ENCODE results near the gene OSTN. TPM values are rescaled to one million over a fixed set of nuclear protein-coding genes. Genes with fewer than 3 reads are reported as not detected.

The OSTN gene
- total RNA-seq (not detected), polyA plus RNA-seq (under 1 TPM in 1 of 2 donors, not detected in 1; 0.70 TPM)

DNA sequence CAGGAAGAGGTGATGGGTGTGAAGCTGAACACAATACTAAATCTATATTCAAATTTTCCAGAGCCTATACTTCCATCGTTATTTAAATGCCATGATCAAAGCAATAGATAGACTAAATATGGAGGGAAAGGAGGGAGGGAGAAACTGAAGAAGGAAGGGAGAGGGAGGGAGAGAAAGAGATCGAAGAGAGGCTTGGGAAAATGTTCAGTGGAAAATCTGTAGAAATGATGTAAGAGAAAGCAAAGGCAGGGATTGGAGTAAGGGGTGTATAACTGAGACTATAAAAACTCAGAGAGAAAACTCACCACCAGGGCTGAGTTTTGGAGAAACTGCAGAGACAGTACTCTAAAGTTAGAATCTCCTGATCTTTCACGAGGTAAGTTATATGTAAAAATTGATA is at the start of gene OSTN:
OSTN (plus strand) TSS at position 310 of the 400 bp plus-strand sequence. CDS start 13,292 bp downstream, outside the sequence.
- no peak for TF ChIP-seq CTCF (IDR thresholded peaks at IDR 0.05)
- Histone ChIP-seq H3K4me1 (no peaks in the 10 kb centered on the region), H3K9me3 (no peaks in the 10 kb centered on the region), H3K4me3 (no peak within 1 kb of the TSS), H3K27me3 (peaks cover 0 to 3% (median 0%) of the 10 kb centered on the region in 4 donors), H3K27ac (no peak within 1 kb of the TSS), H3K36me3 (no peaks in the 10 kb centered on the region)
- DNase-seq (no peak), FAIRE-seq (no peak), ATAC-seq (no peak)
- intact Hi-C loops (cut with DNase I): no loop called here
- 53 to 64% methylated on average over 3 of the region's 3 CpGs for WGBS, 2 donors

GRCh38 chr3:191151653-191152052 is 47.4 kb upstream of the OSTN start:
- FAIRE-seq: no peak
- no peak for DNase-seq
- TF ChIP-seq CTCF (IDR thresholded peaks at IDR 0.05): no peak
- 83 to 95% methylated on average over 1 of the region's 1 CpG for WGBS, 2 donors
- no peak overlapping the region for H3K4me3 ChIP-seq
- intact Hi-C loops (cut with DNase I): no loop called here
- no peaks in the 10 kb centered on the region for H3K9me3 ChIP-seq
- no peaks in the 10 kb centered on the region for H3K27me3 ChIP-seq
- no peaks in the 10 kb centered on the region for H3K36me3 ChIP-seq
- no peak overlapping the region for H3K27ac ChIP-seq
- ATAC-seq: no peak
- H3K4me1 ChIP-seq: no peaks in the 10 kb centered on the region

- no peak overlapping the region for H3K27ac ChIP-seq
- no peaks in the 10 kb centered on the region for H3K4me1 ChIP-seq
- ATAC-seq (no peak), DNase-seq (no peak), FAIRE-seq (no peak)
- no peak overlapping the region for H3K4me3 ChIP-seq
- H3K27me3 ChIP-seq: no peaks in the 10 kb centered on the region
- TF ChIP-seq CTCF (IDR thresholded peaks at IDR 0.05): no peak
- no peaks in the 10 kb centered on the region for H3K9me3 ChIP-seq
- H3K36me3 ChIP-seq: no peaks in the 10 kb centered on the region
- intact Hi-C loops (cut with DNase I): no loop called here
Observed at GRCh38 chr3:191154827-191155226, 44.2 kb upstream of the OSTN start.

DNA sequence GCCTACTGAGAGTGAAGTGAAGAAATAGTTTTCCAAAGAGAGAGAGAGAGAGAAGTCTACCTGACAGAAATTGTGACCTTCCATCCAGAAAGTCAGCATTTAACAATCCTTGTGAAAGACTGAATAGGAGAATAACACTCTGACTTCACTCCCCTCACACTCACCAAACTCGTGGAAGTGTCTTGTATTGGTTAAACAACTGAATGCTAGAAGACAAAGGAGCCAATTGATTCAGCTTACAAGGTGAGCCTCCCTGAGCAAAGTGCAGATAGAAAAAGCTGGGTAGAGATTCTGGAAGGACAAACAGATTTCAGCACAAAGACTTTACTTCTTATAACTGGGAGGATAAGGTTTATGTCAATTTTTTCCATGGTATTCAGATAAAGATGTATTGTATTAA is 40.8 kb upstream of the OSTN start:
- WGBS, 2 donors: 9 to 21% methylated on average over 1 of the region's 1 CpG
- intact Hi-C loops (cut with DNase I): no loop called here
- H3K27ac ChIP-seq: no peak overlapping the region
- TF ChIP-seq CTCF (IDR thresholded peaks at IDR 0.05): no peak
- FAIRE-seq: no peak
- no peak overlapping the region for H3K4me3 ChIP-seq
- H3K4me1 ChIP-seq: no peaks in the 10 kb centered on the region
- H3K9me3 ChIP-seq: no peaks in the 10 kb centered on the region
- no peaks in the 10 kb centered on the region for H3K36me3 ChIP-seq
- ATAC-seq: no peak
- H3K27me3 ChIP-seq: no peaks in the 10 kb centered on the region
- no peak for DNase-seq

- 67 to 74% methylated on average over 1 of the region's 1 CpG for WGBS, 2 donors
- no peaks in the 10 kb centered on the region for H3K27me3 ChIP-seq
- ATAC-seq: no peak
Observed at GRCh38 chr3:191158815-191159214, 40.2 kb upstream of the OSTN start.

More at GRCh38 chr3:191158815-191159214, 40.2 kb upstream of the OSTN start:
- Histone ChIP-seq H3K4me1 (no peaks in the 10 kb centered on the region), H3K4me3 (no peak overlapping the region), H3K9me3 (no peaks in the 10 kb centered on the region), H3K36me3 (no peaks in the 10 kb centered on the region), H3K27ac (no peak overlapping the region)
- DNase-seq (no peak), FAIRE-seq (no peak)
- TF ChIP-seq CTCF (IDR thresholded peaks at IDR 0.05): no peak
- intact Hi-C loops (cut with DNase I): no loop called here
